Neural progenitor cell (in vitro differentiated cells): Measurements from ENCODE around the gene KRTAP3-2.

Source experiments
- CTCF ChIP-seq: fragments of 200-600 bp; sonication (generic); IDR thresholded peaks from 2 replicates; pipeline ENCODE4 v1.5.1; 2017; ENCODE audit warnings: antibody characterized with exemption, mild to moderate bottlenecking
- EZH2 ChIP-seq: fragments of 200-600 bp; sonication (generic); IDR thresholded peaks from 2 replicates; pipeline ENCODE4 v1.6.1; 2017; ENCODE audit warnings: antibody characterized with exemption, mild to moderate bottlenecking, moderate library complexity

- TF ChIP-seq CTCF: no peak
- TF ChIP-seq EZH2: no peak
Measured at GRCh38 chr17:40967582-40967981, 32.1 kb downstream of the KRTAP3-2 start.
